Progenitor cell of endocrine pancreas (in vitro differentiated cells): ENCODE measurements around the gene DBN1. TPM values are rescaled to one million over a fixed set of nuclear protein-coding genes. Genes with fewer than 3 reads are reported as not detected.

Experiments
- DNase-seq: peaks from one replicate; pipeline ENCODE4 v3.0.0; 2021; ENCODE audit warnings: low spot score; ENCODE audit not compliant: unreplicated experiment
- H3K27ac Mint-ChIP-seq: 2 replicates; pipeline ENCODE4 v1.8.0; 2021; ENCODE audit warnings: mild to moderate bottlenecking, moderate library complexity, mixed read lengths
- H3K27me3 Mint-ChIP-seq: 2 replicates; pipeline ENCODE4 v1.8.0; 2021; ENCODE audit warnings: mixed read lengths
- H3K36me3 Mint-ChIP-seq: 2 replicates; pipeline ENCODE4 v1.8.0; 2022; ENCODE audit warnings: mixed read lengths; ENCODE audit not compliant: insufficient read depth
- H3K4me1 Mint-ChIP-seq: 2 replicates; pipeline ENCODE4 v1.8.0; 2021; ENCODE audit warnings: low read depth, mixed read lengths
- H3K4me3 Mint-ChIP-seq: 2 replicates; pipeline ENCODE4 v1.8.0; 2021; ENCODE audit warnings: low read depth, mild to moderate bottlenecking, moderate library complexity, mixed read lengths
- H3K9me3 Mint-ChIP-seq: 2 replicates; pipeline ENCODE4 v1.8.0; 2021; ENCODE audit warnings: low read depth, mixed read lengths
- total RNA-seq: library from RNA; stranded (reverse); gene quantifications from 2 replicates; pipeline ENCODE4 v1.2.1, GENCODE V29; 2021
- TF ChIP-seq, protein P1 (sequence below): fragments of 200-600 bp; sonication (generic); IDR thresholded peaks from one replicate; pipeline ENCODE4 v1.5.0; 2021; ENCODE audit warnings: antibody characterized with exemption, mild to moderate bottlenecking; ENCODE audit not compliant: unreplicated experiment

Gene DBN1
- total RNA-seq, 1 donor from 2014 or later, result 396 TPM

DNA sequence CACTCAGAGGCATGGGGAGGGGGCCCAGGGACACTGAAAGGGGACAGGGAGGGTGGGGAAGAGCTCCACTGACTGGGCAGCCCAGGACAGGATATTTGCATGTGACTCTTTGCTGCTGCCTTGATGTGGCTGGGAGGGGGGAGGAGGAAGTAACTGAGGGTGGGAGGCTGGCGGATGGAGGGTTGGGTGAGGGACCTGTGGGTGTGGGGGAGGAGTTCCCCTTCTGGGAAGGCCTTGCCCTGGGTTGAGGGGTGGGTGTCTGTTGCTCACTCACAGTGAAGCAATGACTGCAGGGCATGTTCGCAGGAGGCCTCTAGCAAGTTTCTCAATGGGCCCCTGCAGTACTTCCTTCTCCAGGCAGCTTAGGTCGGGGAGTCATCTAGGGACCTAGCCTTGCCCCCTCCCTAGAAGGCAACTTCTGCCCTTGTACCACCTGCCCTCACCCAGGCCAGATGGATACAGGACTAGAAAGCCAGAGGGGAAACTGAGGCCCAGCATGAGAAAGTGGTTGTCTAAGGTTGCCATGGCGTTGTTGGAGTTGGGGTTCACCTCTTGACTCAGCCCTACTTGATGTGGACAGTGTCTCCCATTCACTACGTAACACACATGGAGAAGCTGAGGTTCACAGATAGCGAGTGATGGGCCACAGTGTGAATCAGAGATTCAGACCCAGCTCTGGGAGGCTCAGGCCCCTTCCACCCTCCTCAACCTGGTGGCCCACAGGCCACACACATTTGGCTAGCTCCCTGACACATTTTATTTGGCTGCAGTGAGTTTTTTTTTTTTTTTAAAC is 44.0 kb downstream of the DBN1 start:
- H3K27ac Mint-ChIP-seq, result peak overlapping the region; percentile 56
- peaks cover 1% of the 10 kb centered on the region for H3K27me3 Mint-ChIP-seq
- TF ChIP-seq, protein P1, sequence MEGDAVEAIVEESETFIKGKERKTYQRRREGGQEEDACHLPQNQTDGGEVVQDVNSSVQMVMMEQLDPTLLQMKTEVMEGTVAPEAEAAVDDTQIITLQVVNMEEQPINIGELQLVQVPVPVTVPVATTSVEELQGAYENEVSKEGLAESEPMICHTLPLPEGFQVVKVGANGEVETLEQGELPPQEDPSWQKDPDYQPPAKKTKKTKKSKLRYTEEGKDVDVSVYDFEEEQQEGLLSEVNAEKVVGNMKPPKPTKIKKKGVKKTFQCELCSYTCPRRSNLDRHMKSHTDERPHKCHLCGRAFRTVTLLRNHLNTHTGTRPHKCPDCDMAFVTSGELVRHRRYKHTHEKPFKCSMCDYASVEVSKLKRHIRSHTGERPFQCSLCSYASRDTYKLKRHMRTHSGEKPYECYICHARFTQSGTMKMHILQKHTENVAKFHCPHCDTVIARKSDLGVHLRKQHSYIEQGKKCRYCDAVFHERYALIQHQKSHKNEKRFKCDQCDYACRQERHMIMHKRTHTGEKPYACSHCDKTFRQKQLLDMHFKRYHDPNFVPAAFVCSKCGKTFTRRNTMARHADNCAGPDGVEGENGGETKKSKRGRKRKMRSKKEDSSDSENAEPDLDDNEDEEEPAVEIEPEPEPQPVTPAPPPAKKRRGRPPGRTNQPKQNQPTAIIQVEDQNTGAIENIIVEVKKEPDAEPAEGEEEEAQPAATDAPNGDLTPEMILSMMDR, result no peak
- no peaks in the 10 kb centered on the region for H3K9me3 Mint-ChIP-seq
- H3K4me1 Mint-ChIP-seq, result peaks cover 6% of the 10 kb centered on the region
- no peak for DNase-seq
- peaks cover 1% of the 10 kb centered on the region for H3K36me3 Mint-ChIP-seq
- H3K4me3 Mint-ChIP-seq, result no peak overlapping the region

DNA sequence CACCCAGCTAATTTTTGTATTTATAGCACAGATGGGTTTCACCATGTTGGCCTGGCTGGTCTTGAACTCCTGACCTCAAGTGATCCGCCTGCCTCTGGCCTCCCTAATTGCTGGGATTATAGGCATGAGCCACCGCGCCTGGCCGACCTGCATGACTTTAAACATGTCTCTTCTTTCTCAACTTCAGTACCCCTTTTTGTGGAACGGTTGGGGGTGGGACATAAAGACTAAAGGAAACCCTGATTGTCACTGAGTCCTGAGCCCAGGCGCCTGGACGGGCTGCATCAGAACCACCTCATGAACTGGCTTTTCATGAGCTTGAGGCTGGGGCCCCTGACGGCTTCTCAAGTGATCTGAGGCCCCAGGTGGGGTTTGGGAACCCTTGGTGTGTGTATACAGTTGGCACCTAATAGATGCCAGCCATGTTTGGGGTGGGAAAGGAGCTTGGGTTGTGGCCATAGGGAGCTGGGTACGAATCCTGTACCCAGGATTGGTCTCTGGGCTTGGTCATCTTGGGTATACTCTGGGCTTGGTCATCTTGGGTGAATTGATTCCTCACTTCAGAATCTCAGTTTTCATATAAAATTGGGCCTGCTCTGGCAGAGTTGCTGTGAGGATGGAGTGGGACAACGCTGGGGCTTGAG is 44.7 kb downstream of the DBN1 start:
- H3K4me3 Mint-ChIP-seq, result no peak overlapping the region
- no peak overlapping the region for H3K27ac Mint-ChIP-seq
- TF ChIP-seq, protein P1, result no peak

DNA sequence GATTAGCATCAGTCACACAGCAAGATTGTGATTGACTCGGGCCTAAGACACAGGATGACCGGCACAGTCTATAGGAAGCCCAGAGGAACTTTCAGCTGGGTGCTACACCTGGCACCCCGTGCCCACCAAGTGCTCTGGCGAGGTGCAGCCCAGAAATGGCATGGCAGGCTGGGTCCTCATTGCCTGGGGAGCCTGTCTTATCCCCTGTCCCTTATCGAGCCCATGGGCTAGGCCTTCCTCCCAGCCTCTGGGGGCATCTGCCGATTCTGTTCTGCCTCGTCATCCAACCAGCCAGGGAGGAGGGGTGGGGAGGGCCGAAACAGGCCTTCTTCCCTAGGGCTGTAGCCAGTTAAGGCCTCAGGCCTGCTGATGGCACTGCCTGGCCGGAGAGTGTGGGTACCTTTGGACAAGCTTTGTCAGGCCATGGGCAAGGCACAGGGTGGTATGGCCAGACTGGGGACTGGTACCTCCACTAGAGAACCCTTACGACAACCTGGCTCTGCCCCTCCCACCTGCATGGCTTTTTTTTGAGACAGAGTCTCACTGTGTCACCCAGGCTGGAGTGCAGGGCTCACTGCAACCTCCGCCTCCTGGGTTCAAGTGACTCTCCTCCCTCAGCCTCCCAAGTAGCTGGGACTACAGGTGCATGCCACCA is 45.4 kb downstream of the DBN1 start:
- peak overlapping the region; percentile 95 for H3K27ac Mint-ChIP-seq
- H3K4me3 Mint-ChIP-seq, result peak overlapping the region; percentile 81
- no peak for DNase-seq
- peaks cover 5% of the 10 kb centered on the region for H3K27me3 Mint-ChIP-seq
- TF ChIP-seq, protein P1, result no peak
- H3K36me3 Mint-ChIP-seq, result peaks cover 1% of the 10 kb centered on the region
- H3K4me1 Mint-ChIP-seq, result peaks cover 6% of the 10 kb centered on the region
- no peaks in the 10 kb centered on the region for H3K9me3 Mint-ChIP-seq

More for the DNA sequence above, 44.7 kb downstream of the DBN1 start:
- Mint-ChIP-seq H3K27me3 (peaks cover 5% of the 10 kb centered on the region), H3K4me1 (peaks cover 6% of the 10 kb centered on the region), H3K9me3 (no peaks in the 10 kb centered on the region), H3K36me3 (peaks cover 1% of the 10 kb centered on the region)
- no peak for DNase-seq

DNA sequence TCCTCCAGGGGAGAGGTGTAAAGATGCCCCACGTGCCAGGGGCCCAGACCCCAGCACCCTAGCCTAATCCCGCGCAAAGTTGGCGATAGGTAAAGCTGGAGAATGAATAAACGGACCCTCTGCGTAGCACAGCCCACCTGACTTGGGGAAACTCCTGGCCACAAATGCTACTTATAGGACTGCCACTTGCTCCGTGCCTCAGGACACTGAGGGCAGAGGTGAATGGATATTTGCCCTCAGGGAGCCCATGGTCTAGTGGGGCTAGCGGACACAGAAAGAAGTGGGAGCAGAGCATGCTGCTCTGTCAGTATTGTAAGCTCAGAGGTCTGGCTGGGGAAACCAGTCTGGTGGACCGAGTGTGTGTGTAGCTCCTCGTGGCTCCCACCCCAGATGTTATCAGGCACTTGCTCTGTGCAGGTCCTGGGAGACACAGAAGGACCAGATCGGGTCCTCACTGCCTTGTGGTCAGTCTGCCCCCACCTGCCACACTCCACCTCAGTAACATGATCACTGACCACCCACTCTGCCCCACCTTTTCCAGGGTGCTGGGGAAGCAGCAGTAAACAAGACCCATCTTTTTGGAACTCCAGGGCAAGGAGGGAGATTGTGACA is 46.1 kb downstream of the DBN1 start:
- TF ChIP-seq, protein P1, result no peak
- peaks cover 5% of the 10 kb centered on the region for H3K27me3 Mint-ChIP-seq
- H3K4me3 Mint-ChIP-seq, result peak overlapping the region; percentile 81
- peaks cover 1% of the 10 kb centered on the region for H3K36me3 Mint-ChIP-seq
- H3K9me3 Mint-ChIP-seq, result no peaks in the 10 kb centered on the region
- no peak for DNase-seq
- H3K27ac Mint-ChIP-seq, result peak overlapping the region; percentile 95
- peaks cover 6% of the 10 kb centered on the region for H3K4me1 Mint-ChIP-seq

GRCh38 chr5:177426566-177427210 is 46.7 kb downstream of the DBN1 start, which contains the start of gene GRK6:
GRK6 (plus strand) TSS chr5:177426676; CDS start chr5:177426846, 170 bp downstream.
- Mint-ChIP-seq H3K27me3 (peaks cover 5% of the 10 kb centered on the region), H3K9me3 (no peaks in the 10 kb centered on the region), H3K36me3 (peaks cover 1% of the 10 kb centered on the region), H3K27ac (peak within 1 kb of the TSS; percentile 99), H3K4me1 (peaks cover 6% of the 10 kb centered on the region), H3K4me3 (peak within 1 kb of the TSS; percentile 91)
- TF ChIP-seq, protein P1, result no peak
- no peak for DNase-seq
